ENCODE data around the gene NDUFS2.

GRCh38 chr1:161229896-161230295, 27.7 kb downstream of the NDUFS2 start:
- TF ChIP-seq YY1 (IDR thresholded peaks at IDR 0.05; ENCODE audit: insufficient read depth, insufficient read length) (no peak), SUZ12 (IDR thresholded peaks at IDR 0.05; ENCODE audit: extremely low read depth, insufficient read depth, insufficient read length) (no peak), ZNF274 (IDR thresholded peaks at IDR 0.05; ENCODE audit: low read depth, low read length) (no peak)
